SU-DHL-6 (cell line): ENCODE measurements around the gene CR1.

ENCODE experiments used
- H2AFZ ChIP-seq: fragments of 200-600 bp; sonication (generic); 2 replicates; pipeline ENCODE4 v1.6.1; 2014; ENCODE audit warnings: low read depth, mild to moderate bottlenecking, moderate library complexity, mixed read lengths, antibody characterized with exemption, low read length; ENCODE audit not compliant: severe bottlenecking
- H3F3A ChIP-seq: fragments of 200-600 bp; shearing (Covaris generic); 2 replicates; pipeline ENCODE4 v1.6.0; 2016; ENCODE audit warnings: antibody characterized with exemption, mild to moderate bottlenecking; ENCODE audit not compliant: insufficient read depth
- H3K27ac ChIP-seq: fragments of 200-600 bp; sonication (generic); 2 replicates; pipeline ENCODE4 v1.5.1; 2016; ENCODE audit warnings: low read depth, mild to moderate bottlenecking, low read length, moderate library complexity, mixed read lengths
- H3K27me3 ChIP-seq: fragments of 200-600 bp; sonication (generic), shearing (Covaris generic); 2 replicates; pipeline ENCODE4 v1.6.0; 2014; ENCODE audit warnings: mild to moderate bottlenecking, low read length
- H3K36me3 ChIP-seq: fragments of 200-600 bp; sonication (generic); 2 replicates; pipeline ENCODE4 v1.6.1; 2014; ENCODE audit warnings: mild to moderate bottlenecking, low read length, mixed read lengths
- H3K4me2 ChIP-seq: fragments of 300-600, 200-600 bp; shearing (Covaris generic), sonication (generic); 2 replicates; pipeline ENCODE4 v1.6.0; 2014; ENCODE audit warnings: low read length, low read depth, mild to moderate bottlenecking; ENCODE audit not compliant: poor library complexity, severe bottlenecking
- H3K4me3 ChIP-seq: fragments of 200-600 bp; sonication (generic); 2 replicates; pipeline ENCODE4 v1.5.1; 2014; ENCODE audit warnings: antibody characterized with exemption, low read length, mild to moderate bottlenecking, mixed read lengths; ENCODE audit not compliant: insufficient read depth, poor library complexity, severe bottlenecking
- H3K79me2 ChIP-seq: fragments of 200-600 bp; sonication (generic); 2 replicates; pipeline ENCODE4 v1.6.1; 2014; ENCODE audit warnings: mild to moderate bottlenecking, low read length, moderate library complexity; ENCODE audit not compliant: insufficient read depth
- H3K9ac ChIP-seq: fragments of 200-600 bp; sonication (generic); 2 replicates; pipeline ENCODE4 v1.7.0; 2014; ENCODE audit warnings: mild to moderate bottlenecking, low read length
- H3K9me2 ChIP-seq: fragments of 200-600 bp; sonication (generic); replicated peaks from 2 replicates; pipeline ENCODE4 v1.6.1; 2014; ENCODE audit warnings: low read length; ENCODE audit not compliant: insufficient read depth
- H3K9me3 ChIP-seq: fragments of 200-600 bp; sonication (generic); 2 replicates; pipeline ENCODE4 v1.6.1; 2014; ENCODE audit warnings: low read length, mixed read lengths; ENCODE audit not compliant: insufficient read depth
- H4K20me1 ChIP-seq: fragments of 200-600 bp; sonication (generic); 2 replicates; pipeline ENCODE4 v1.6.1; 2014; ENCODE audit warnings: low read depth, mild to moderate bottlenecking, antibody characterized with exemption, low read length, moderate library complexity, mixed read lengths
- EZH2phosphoT487 ChIP-seq: fragments of 200-600 bp; sonication (generic), shearing (Covaris generic); conservative IDR thresholded peaks from 2 replicates; pipeline ENCODE4 v1.6.1; 2018; ENCODE audit warnings: mild to moderate bottlenecking, antibody characterized with exemption, low read length, moderate library complexity, mixed read lengths
- TF ChIP-seq, protein P1 (sequence below): fragments of 200-600 bp; sonication (generic); IDR thresholded peaks from one replicate; pipeline ENCODE4 v1.5.1; 2017; ENCODE audit warnings: antibody characterized with exemption, mild to moderate bottlenecking, low read length, moderate library complexity; ENCODE audit not compliant: insufficient read depth, poor library complexity, severe bottlenecking

CR1 gene

DNA sequence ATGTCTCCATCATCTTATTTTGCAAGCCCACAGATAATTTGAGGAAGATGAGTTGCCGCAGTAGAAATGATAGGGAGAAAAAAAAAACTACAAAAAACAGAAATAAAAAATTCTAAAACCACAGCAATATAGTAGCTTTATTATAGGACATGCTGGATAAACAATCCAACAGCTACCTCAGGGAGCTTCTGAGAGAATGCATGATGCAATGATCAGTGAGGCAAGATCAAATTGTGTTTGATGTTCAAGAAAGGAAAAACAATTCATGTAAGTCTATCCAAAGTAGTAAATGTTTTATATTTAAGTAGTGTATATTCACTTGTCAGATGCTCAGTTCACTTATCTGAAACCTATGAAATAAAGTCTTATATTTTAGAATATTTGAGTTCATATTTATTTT is 155.6 kb downstream of the CR1 start:
- Histone ChIP-seq H3K36me3 (no peaks in the 10 kb centered on the region), H3F3A (no peaks in the 10 kb centered on the region), H3K27ac (no peak overlapping the region), H2AFZ (no peak overlapping the region), H3K9me2 (no peaks in the 10 kb centered on the region), H4K20me1 (no peaks in the 10 kb centered on the region), H3K9me3 (no peaks in the 10 kb centered on the region), H3K4me3 (no peak overlapping the region), H3K27me3 (no peaks in the 10 kb centered on the region), H3K9ac (no peak overlapping the region), H3K79me2 (no peaks in the 10 kb centered on the region), H3K4me2 (no peak overlapping the region)
- TF ChIP-seq, protein P1, sequence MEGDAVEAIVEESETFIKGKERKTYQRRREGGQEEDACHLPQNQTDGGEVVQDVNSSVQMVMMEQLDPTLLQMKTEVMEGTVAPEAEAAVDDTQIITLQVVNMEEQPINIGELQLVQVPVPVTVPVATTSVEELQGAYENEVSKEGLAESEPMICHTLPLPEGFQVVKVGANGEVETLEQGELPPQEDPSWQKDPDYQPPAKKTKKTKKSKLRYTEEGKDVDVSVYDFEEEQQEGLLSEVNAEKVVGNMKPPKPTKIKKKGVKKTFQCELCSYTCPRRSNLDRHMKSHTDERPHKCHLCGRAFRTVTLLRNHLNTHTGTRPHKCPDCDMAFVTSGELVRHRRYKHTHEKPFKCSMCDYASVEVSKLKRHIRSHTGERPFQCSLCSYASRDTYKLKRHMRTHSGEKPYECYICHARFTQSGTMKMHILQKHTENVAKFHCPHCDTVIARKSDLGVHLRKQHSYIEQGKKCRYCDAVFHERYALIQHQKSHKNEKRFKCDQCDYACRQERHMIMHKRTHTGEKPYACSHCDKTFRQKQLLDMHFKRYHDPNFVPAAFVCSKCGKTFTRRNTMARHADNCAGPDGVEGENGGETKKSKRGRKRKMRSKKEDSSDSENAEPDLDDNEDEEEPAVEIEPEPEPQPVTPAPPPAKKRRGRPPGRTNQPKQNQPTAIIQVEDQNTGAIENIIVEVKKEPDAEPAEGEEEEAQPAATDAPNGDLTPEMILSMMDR, result no peak
- no peak for TF ChIP-seq EZH2phosphoT487

DNA sequence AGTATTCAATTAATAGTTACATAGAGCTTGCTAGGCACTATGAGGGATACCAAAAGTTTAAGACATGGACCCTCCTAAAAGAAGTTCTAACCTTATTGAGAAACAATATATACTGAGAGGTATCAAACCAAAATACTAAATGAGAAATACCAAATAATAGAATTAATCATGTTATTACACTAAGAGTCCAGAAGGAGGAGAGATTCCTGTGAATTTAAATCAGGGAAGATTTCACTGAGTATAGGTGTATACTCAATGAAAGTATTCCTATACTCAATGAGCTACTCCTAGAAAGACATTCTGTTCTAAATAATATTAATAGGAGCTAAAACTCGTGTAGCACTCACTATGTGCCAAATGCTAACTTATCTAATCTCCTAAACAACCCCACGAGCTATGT is 158.4 kb downstream of the CR1 start:
- Histone ChIP-seq H4K20me1 (no peaks in the 10 kb centered on the region), H3K36me3 (no peaks in the 10 kb centered on the region), H3K27me3 (no peaks in the 10 kb centered on the region), H2AFZ (no peak overlapping the region), H3K9me2 (no peaks in the 10 kb centered on the region), H3K9ac (no peak overlapping the region), H3K4me3 (no peak overlapping the region), H3K4me2 (no peak overlapping the region), H3K79me2 (no peaks in the 10 kb centered on the region), H3K27ac (no peak overlapping the region), H3F3A (no peaks in the 10 kb centered on the region), H3K9me3 (no peaks in the 10 kb centered on the region)
- no peak for TF ChIP-seq EZH2phosphoT487
- TF ChIP-seq, protein P1, result no peak

DNA sequence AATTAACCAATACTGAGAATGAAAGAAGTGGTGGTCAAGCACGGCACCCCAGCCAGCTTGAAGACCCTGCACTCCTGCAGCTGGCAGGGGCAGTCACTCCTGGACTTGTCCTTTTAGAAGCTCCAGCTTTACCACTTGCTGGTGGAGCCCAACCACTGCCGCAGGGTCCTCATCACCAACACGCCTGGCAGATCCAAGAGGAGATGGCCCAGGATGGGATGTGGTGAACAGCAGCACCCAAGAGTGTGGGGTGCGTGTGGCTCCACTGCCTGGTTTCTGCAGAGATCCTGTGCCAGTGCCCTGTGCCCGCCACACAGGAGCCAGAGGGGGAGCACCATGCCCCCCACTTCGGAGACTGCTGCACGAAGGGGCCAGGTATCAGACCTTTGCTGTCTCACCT is 162.5 kb downstream of the CR1 start:
- Histone ChIP-seq H3K27ac (no peak overlapping the region), H2AFZ (no peak overlapping the region), H4K20me1 (no peaks in the 10 kb centered on the region), H3F3A (no peaks in the 10 kb centered on the region), H3K4me2 (no peak overlapping the region), H3K9me3 (no peaks in the 10 kb centered on the region), H3K36me3 (no peaks in the 10 kb centered on the region), H3K4me3 (no peak overlapping the region), H3K9me2 (no peaks in the 10 kb centered on the region), H3K27me3 (no peaks in the 10 kb centered on the region), H3K79me2 (no peaks in the 10 kb centered on the region), H3K9ac (no peak overlapping the region)
- TF ChIP-seq, protein P1, result no peak
- no peak for TF ChIP-seq EZH2phosphoT487
